Measurements from ENCODE around the gene SNAI3.

Gene SNAI3

DNA sequence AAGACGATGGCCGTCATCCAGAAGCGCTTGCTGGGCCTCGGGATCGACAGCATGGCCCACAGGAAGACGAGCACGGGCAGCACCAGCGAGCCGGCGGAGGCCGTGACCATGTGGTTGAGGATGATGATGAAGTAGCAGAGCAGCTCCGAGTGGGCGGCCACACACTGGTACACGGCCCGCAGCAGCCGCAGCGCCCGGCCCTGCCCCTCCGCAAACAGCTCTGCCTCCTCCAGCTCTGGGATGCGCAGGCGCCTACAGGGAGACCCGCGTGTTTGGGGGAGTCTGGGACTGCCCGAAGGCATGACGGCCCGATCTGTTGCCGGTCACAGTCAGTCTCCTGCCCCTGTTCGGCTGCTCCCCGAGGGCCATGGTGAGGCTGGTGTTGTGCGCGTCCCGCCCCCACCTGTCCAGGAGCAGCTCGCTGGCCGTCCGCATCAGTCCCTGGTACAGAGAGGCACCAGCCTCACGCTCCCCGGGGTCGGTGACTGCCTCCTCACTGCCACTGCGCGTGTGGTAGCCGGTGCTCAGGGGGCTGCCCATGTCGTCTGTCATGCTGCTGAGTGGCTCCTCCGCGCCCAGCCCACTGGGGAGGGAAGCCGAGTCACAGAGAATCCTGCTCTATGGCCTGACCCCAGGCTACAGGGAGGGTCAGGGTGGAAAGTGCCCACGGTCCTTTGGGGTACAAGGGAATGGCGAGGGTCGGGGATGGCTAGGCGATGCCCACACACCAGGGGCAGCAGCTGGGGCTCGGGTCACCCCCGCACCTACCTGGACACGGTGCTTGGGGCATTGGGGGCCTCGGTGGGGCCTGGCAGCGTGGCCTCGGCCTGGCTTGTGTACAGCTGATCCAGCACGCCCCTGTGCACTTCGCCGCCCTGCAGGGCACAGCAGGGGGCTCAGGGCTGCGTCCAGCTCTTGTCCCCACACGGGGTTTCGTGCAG is 35.8 kb upstream of the SNAI3 start:
- in situ Hi-C loops (cut with MboI; ENCODE audit: low sequenced_read_pairs): no loop called here

DNA sequence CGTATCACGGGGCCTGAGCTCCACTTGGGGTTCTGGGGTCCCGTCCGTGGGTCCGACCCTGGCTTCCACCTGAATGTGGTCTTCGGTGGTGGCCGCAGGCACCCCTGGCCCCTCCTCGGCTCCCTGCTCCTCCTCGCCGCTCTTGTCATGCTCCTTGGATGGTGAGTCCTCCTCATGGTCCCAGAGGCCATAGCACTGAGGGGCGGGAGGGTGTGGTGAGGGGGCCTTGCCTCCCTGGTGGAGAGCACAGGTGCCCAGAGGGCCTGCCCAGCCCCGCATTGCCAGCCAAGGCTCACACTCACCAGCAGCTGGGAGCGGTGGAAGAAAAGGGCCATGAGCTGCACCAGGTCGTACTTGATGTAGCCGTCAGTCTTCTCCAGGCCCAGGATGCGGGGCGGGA is 34.9 kb upstream of the SNAI3 start:
- in situ Hi-C loops (cut with MboI; ENCODE audit: low sequenced_read_pairs): no loop called here

DNA sequence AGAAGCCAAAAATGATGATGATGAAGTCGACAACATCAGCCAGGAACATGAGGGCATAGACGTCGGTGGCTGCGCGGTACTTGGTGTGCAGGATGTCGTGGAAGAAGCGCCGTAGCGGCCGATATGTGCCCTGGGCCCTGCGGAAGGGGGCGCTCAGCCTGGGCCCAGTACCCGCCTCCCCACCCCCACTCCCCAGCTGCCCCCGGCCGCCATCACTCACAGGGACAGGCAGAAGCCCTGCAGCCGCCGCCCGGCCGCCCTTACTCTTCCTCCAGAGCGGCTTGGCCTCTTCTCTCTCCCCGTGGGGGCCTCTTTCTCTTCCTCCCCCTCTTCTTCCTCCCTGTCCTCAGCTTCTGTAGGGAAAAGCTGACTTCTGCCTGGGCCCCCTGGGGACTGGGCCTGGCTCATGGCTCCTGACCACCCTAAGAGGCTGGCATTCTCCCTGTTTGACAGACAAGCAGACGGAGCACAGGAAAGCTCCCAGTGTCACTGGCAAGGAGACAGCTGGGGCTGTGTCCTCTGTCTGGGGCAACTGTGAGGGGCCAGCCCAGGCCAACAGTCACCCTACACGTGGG is 34.2 kb upstream of the SNAI3 start:
- in situ Hi-C loops (cut with MboI; ENCODE audit: low sequenced_read_pairs): no loop called here

DNA sequence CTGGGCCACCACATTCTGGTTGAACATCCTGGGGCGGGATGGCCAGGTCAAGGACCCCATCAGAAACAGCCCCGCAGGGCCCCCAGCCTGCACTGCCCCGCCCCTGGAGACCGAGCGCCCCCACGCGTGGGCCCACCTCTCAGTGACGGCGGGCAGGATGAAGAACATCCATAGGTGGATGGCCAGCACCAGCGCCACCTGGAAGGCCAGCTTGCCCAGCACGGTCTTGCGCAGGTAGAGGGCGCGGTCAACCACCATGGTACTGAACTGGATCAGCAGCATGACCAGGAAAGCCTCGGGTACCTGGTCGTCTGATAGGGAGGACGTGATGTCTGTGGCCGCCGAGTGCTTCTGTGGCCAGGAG is 33.6 kb upstream of the SNAI3 start:
- in situ Hi-C loops (cut with MboI; ENCODE audit: low sequenced_read_pairs): no loop called here

DNA sequence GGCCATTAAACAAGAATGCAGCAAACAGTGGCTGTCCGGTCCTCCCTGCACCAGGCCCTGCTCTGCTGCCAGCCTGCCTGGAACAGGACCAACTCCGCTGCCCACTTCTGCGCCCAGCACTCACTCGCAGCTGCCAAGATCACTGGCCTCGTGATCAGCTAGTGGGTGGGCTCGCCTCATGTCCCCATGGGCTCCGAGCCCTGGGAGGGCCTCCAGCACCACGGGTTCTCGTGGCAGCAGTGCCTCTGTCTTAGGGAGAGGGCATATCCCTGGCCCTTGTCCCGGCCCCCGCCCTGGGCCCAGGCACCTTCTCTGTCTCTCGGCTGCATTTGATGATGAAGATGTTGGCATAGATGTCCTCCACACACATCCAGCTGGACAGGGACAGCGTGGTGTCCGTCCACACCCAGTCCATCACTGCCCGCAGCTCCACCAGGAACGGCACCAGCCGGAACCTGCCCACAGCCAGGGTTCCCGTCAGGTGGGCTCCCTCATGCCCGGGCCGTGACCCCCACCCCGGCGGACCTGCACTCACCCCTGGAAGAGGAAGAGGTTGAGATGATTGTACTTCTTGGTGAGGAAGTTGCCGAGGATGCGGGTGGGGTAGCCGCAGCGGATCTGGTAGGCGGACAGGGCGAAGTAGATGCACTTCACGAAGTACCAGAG is 33.1 kb upstream of the SNAI3 start:
- in situ Hi-C loops (cut with MboI; ENCODE audit: low sequenced_read_pairs): no loop called here

DNA sequence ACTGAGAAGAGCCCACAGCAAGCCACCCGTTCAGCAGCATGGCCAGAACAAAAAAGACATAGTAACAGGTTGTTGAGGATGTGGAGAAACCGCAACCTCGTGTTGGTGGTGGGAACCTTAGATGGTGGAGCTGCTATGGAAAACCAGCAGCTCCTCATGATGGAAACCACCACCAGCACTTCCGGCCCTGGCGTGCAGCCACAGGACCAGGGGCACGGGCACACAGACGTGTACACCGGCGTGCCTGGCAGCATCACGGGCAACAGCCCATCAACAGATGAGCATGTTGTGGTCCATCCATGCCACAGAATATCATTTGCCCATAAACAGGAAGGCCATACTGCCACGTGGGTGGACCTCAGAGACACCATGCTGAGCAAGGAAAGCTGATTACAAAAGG is 31.9 kb upstream of the SNAI3 start:
- in situ Hi-C loops (cut with MboI; ENCODE audit: low sequenced_read_pairs): no loop called here

DNA sequence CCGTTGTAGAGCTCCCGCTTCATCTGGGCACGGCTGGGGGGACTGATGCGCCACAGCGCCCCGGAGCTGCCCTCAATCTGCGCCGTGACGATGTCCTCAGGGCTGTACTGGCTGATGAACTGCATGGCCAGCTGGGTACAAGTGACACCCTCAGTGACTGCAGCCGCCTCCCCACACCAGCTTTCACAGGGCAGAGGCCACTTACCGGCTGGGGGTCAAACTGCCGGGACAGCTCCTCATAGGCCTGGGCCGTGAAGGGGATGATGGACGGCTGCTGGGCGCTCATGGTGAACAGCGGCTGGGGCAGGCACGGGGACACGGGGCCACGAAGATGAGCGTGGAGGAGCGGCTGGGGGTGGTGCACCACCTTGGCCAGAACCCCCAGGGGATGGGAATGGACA is 30.3 kb upstream of the SNAI3 start:
- in situ Hi-C loops (cut with MboI; ENCODE audit: low sequenced_read_pairs): no loop called here

DNA sequence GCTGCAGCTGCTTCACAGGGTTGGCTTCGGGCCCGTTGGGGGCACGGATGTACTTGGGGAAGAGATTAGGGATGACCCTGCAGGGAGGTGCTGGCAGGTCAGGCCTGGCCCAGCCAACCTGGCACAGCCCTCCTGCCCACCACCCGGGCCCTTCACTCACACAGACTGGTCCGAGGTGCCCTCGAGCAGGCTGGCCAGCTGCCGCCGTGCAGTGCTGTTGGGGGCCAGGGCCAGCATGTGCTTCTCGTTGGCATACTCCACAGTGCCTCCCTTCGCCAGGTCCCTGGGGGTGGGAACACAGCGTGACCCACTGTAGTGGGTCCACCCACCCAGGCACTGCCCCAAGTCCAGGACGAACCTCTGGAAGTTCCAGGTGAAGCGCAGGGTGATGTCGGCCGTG is 29.9 kb upstream of the SNAI3 start:
- in situ Hi-C loops (cut with MboI; ENCODE audit: low sequenced_read_pairs): no loop called here

DNA sequence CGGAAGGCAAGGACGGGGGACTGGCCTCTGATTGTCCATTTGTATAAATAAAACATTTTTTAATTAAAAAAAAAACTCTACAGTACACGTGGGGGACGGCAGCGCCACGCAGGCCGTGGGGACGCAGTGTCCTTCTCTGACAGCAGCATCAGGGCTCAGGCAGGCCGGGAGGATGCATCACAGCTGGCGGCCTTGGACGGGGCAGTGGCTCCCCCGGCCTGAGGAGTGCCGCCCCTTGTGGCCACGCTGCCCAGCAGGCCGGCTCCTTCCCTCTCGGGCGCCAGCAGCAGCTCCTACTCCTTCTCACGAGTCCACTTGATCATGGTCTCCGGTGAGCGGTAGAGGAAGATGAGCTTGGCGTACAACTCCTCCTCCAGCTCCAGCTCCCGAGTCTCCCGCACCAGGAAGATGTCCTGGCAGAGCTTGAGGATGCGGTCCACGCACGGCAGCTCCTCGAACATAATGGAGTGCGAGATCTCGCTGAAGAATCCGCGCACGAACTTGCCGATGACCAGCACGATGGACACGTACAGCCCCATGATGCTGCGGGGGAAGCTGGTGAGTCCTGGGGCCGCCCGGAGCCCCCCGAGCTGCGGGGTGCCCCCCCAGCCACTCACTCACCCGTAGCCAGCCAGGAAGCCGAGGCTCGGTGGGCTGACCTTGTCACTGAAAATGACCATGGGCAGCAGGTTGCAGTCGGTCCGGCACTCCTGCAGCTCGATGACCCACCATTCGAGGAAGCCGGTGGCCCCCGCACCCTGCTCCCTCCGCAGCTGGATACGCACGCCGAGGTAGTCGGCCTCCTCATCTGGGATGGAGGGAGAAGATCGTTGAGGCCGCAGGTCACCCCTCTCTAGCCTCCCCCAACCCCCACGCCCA is 29.2 kb upstream of the SNAI3 start:
- in situ Hi-C loops (cut with MboI; ENCODE audit: low sequenced_read_pairs): no loop called here

DNA sequence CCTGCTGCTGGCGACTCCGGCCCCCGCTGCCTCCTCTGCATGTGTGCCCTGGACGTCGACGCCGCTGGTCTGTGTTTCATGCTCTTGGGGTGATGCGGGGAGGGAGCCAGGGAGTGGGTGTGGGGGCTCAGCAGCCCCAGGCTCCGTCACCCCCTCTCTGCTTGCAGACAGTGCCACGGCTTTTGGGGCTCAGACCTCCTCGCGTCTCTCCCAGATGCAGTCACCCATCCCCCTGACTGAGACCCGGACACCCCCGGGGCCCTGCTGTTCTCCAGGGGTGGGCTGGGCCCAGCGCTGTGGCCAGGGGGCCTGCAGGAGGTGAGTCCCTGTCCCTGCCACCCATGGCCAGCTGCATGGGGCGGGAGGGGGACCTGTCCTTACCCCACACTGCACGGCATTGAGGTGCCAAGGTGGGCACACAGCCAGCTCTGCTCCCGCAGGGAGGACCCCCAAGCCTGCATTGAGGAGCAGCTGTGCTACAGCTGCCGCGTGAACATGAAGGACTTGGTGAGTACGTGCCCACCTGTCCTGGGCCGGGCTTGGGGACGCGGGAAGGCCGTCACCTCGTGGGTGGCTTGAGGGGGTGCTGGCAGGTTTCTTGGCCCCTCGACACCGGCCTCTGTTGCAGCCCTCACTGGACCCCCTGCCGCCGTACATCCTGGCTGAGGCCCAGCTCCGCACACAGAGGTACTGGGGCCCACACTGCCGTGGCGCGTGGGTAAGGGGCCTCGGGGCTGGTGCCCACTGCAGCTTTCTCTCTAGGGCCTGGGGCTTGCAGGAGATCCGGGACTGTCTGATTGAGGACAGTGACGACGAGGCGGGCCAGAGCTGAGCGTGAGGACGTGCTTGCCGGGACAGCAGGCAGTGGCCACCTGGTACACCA is 28.4 kb upstream of the SNAI3 start:
- in situ Hi-C loops (cut with MboI; ENCODE audit: low sequenced_read_pairs): no loop called here

DNA sequence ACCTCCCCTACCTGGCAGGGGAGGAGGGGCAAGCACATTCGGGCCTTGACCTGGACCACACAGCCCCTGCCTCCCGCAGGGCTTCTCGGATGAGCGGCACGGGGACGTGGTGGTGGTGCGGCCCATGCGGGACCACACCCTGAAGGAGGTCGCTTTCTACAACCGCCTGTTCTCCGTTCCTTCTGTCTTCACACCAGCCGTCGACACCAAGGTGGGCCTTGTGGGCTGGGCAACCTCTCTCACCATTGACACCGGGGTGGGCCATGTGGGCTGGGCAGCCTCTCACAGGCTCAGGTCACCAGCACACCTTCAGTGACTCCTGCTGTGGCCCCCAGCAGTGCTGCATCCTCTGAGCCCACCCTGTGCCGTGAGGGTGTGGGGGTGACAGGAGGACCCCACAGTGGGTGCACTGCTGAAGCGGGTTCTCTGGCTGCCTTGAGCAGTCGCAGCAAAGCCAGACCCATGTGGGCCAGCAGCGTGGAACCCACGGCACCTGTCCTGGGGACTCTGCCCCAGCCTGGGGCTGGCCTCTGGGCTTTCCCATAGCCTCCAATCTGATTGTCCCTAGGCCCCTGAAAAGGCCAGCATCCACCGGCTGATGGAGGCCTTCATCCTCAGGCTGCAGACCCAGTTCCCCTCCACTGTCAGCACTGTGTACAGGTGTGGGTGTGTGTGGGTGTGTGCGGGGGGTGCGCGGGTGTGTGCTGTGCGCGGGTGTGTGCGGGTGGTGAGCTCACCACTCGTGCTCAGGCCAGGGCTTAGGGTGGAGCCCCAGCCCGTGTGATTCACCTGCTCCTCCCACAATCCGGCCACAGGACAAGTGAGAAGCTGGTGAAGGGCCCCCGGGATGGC is 27.5 kb upstream of the SNAI3 start:
- in situ Hi-C loops (cut with MboI; ENCODE audit: low sequenced_read_pairs): no loop called here

DNA sequence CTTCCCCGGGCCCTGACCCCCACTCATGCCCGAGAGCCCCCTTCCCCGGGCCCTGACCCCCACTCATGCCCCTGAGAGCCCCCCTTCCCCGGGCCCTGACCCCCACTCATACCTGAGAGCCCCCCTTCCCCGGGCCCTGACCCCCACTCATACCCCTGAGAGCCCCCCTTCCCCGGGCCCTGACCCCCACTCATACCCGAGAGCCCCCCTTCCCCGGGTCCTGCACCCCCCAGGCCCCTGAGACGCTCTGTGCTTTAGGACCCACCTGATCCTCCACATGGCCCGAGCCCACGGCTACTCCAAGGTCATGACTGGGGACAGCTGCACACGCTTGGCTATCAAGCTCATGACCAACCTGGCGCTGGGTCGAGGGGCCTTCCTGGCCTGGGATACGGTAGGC is 26.7 kb upstream of the SNAI3 start:
- in situ Hi-C loops (cut with MboI; ENCODE audit: low sequenced_read_pairs): no loop called here

DNA sequence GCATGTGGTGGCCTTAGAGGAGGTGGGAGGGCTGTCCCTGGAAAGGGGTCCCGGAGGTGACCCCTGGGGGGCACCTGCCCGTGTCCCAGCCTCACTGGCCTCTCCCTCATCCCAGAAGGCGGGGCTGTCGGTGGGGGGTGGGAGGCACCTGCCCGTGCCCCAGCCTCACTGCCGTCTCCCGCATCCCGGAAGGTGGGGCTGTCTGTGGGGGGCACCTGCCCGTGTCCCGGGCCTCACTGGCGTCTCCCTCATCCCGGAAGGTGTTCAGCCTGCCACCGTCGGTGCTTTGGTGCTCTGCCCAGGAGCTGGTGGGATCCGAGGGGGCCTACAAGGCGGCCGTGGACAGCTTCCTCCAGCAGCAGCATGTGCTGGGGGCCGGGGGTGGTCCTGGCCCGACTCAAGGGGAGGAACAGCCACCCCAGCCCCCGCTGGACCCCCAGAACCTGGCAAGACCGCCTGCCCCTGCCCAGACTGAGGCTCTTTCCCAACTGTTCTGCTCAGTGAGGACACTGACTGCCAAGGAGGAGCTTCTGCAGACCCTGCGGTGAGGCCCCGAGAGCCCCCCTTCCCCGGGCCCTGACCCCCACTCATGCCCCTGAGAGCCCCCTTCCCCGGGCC is 26.2 kb upstream of the SNAI3 start:
- in situ Hi-C loops (cut with MboI; ENCODE audit: low sequenced_read_pairs): no loop called here

DNA sequence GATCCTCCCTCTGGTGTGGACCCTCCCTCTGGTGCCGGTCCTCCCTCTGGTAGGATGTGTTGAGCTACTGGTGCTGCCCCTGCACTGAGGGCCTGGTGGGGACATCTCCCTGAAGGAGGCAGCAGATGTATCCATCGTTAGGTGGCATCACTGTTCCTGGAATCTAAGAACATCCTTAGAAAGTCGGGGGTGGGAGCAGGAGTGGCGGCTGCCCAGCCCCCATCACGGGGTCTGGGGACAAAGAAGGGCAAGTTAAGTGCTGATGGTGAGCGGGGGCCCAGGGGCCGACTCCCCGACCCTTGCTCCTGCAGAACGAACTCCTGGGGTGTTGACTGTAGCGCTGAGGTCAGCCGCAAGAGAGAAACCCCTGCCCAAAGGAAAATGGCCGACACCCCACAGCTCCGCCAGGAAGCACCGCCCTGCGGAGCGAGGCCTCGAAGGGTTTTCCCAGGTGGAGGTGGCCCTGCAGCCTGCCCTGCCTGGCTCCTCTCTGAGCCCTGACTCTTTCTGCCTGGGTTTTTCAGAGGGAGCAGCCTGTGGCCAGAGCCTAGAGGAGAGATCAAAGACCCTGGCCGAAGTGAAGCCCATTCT is 25.5 kb upstream of the SNAI3 start:
- in situ Hi-C loops (cut with MboI; ENCODE audit: low sequenced_read_pairs): no loop called here

DNA sequence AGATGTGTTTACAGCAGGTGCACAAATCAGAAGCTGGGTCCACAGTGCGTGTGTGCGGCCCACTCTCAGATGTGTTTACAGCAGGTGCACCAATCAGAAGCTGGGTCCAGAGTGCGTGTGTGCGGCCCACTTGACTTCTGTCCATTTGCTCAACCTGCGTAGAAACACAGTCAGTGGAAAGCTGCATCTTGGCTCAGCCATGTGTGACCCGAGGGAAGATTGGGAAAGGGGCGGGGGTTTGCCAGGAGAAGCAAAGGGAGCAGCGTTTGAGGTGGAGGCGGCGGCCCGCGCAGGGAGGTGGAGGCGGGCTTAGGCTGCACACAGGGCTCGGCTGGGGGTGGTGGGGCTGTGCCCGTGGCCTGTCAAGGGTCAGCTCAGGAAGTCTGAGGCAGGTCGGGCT is 24.2 kb upstream of the SNAI3 start:
- in situ Hi-C loops (cut with MboI; ENCODE audit: low sequenced_read_pairs): no loop called here

DNA sequence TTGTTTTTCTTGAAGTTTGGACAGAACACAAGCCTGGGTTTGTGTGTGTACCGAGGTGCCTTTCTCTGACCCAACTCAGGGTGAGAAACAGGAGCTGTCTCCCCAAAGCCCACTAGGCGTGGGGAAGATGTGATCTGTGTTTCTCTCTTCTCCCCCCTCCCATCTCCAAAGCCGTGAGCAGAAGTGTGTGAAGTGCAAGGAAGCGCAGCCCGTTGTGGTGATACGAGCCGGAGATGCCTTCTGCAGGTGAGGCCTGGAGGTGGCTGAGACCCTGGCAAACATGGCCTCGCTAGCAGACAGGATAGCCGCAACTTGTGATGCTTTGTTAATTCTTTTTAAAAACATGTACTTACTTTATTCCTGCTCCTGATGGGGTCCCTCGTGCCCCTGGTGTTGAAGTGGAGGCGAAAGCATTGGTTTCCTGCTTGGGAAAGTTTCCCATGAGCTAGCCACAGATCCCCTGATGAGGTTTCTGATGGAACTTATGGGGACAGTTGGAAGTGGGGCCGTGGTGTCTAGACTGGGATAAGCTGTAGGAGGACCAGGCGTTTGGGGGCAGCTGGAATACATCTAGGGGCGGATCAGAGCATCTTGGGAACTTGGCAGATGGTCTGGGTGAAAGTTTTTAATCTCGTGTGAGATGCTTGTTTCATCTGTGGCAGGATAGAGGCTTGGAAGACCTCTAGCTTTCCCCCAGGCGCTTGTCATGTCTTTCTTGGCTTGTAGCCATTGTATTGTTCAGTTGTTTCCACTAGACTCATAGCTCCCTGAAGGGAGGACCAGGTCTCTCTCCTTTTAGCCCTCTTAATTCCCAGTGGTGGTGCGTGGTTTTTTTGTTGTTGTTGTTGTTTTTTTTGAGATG is 20.9 kb upstream of the SNAI3 start:
- in situ Hi-C loops (cut with MboI; ENCODE audit: low sequenced_read_pairs): no loop called here

DNA sequence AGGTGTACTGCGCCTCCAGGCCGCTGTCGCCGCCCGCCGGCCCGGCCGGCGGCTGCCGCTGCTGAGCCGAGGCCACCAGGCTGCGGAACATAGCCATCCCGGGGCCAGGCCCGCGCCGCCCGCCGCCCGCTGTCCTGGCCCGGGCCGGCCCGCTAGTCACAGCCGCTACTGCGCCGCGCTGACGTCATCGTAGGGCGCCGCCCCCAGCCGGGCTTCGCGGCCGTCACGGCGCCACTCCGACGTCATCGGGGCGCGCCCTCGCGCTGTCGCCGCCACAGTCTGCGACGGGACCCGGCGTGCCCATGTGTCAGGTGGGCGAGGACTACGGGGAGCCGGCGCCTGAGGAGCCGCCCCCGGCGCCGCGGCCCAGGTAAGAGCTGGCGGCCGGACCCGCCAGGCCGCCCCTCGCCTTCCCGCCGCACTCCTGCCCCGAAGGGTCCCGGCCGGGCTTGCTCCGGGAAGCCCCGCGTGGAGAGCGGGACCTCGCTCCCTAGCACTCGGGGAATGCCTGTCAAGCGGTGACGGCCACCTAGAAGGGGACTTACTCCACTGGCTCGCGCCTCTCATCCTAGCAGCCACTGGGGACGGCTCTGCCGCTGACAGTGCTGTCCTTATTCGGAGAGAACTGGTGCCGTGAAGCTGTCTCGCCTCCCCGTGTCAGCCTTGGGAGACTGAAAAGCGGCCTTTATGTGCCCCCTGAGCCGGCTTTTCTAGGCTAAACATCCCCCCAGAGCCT is 20.1 kb upstream of the SNAI3 start, which contains the start of the genes CTU2 and RNF166:
CTU2 (plus strand) TSS at position 275 of the 736 bp plus-strand sequence; CDS start at position 303, 28 bp downstream.
RNF166 (minus strand) TSS at position 180 of the 736 bp plus-strand sequence; CDS start at position 97, 83 bp downstream.
- in situ Hi-C loops (cut with MboI; ENCODE audit: low sequenced_read_pairs): no loop called here

Measured in HL-60/S4 (cell line).